GM12892 (cell line): ENCODE data around the gene CLEC2A.

Source experiments
- POLR2AphosphoS5 ChIP-seq: IDR thresholded peaks from 2 replicates; pipeline ENCODE4 v1.6.1; 2011; ENCODE audit warnings: low read depth, low read length, control low read depth
- TAF1 ChIP-seq: IDR thresholded peaks from 2 replicates; pipeline ENCODE4 v1.6.1; 2011; ENCODE audit warnings: low read depth, mild to moderate bottlenecking, control low read depth, low read length, borderline replicate concordance

DNA sequence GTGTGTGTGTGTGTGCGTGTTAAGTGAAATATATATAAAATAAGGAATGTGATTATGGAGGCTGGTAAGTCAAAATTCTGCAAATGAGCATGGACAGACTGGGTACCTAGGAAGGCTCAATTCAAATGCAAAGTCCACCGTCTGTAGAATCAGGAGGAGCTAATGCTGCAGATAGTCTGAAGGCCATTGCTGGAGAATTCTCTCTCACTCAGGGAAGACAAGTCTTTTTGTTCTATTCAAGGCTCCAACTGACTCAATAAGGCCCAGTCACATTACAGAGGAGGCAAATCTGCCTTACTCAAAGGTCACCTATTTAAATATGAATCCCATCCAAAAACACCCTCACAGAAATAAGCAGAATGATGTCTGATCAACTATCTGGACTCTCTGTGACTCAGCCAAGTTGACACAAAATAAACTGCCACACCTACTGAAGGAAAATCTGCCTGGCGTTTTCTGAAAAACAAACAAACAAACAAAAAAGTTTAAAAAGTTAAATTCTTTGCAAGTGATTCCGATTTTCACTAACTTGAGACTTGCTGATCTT, 51.6 kb downstream of the CLEC2A start:
- TF ChIP-seq TAF1 (no peak), POLR2AphosphoS5 (no peak)
